Muscle of back (tissue), 11 donors: Measurements from ENCODE around the gene CWF19L1. TPM values are rescaled to one million over a fixed set of nuclear protein-coding genes. Genes with fewer than 3 reads are reported as not detected.

ENCODE experiments used
- DNase-seq, 3 donors: peaks; one replicate each; pipeline versions ENCODE4 v3.0.0 to v3.0.0-alpha.2; 2013
- polyA plus RNA-seq, 10 donors: library from polyadenylated mRNA; unstranded; fragments of 120-200 nt; gene quantifications; one replicate each; pipeline ENCODE4 v1.2.1, GENCODE V29; 2013; ENCODE audit not compliant: insufficient read length in 10 of 10

The CWF19L1 gene
- polyA plus RNA-seq, 10 donors, result 17.3 to 26.2 (median 21.4) TPM

- no peak for DNase-seq
Observed at GRCh38 chr10:100183481-100183880, 84.0 kb downstream of the CWF19L1 start.

- no peak for DNase-seq
Observed at GRCh38 chr10:100182908-100183307, 84.5 kb downstream of the CWF19L1 start.

Other genes starting within 250 kb of the CWF19L1 start
- under 1 TPM in 3 of 10 donors, not detected in 7; 0.08 to 0.21 (median 0.19) TPM for gene CPN1, start 185.8 kb downstream of the CWF19L1 start, polyA plus RNA-seq
- 10 to 100 TPM; 34.1 to 49.9 (median 37.7) TPM for gene ERLIN1, start 81.6 kb downstream of the CWF19L1 start, polyA plus RNA-seq
- gene CHUK, start 38.0 kb downstream of the CWF19L1 start, polyA plus RNA-seq, result 10 to 100 TPM; 11.1 to 18.5 (median 15.1) TPM
- 10 to 100 TPM; 25.8 to 29.5 (median 27.4) TPM for gene BLOC1S2, start 19.0 kb upstream of the CWF19L1 start, polyA plus RNA-seq
- gene PKD2L1, start 62.6 kb upstream of the CWF19L1 start, polyA plus RNA-seq, result under 1 TPM in 2 of 10 donors, not detected in 8; 0.08 to 0.11 TPM
- 10 to 100 TPM; 12.6 to 33.0 (median 19.0) TPM for gene SCD, start 79.6 kb upstream of the CWF19L1 start, polyA plus RNA-seq
- under 1 TPM in 2 of 10 donors, not detected in 8; 0.10 to 0.11 TPM for gene WNT8B, start 195.4 kb upstream of the CWF19L1 start, polyA plus RNA-seq